K562 (cell line): Measurements from ENCODE around the gene KDM2A. TPM values are rescaled to one million over a fixed set of nuclear protein-coding genes. Genes with fewer than 3 reads are reported as not detected.
A peak's percentile ranks its signal among the peaks of the same experiment; 100 is the strongest.

Source experiments
- ATAC-seq: fragments of 200-7000 bp; cut with Tn5 transposase; 3 replicates; pipeline ENCODE4 v1.9.1; 2020; ENCODE audit warnings: moderate library complexity
- BruUV-seq: library from RNA; stranded (reverse); fragments of 400-500 nt; replicated peaks from 2 replicates; lab custom pipeline; 2021; lab: Mats Ljungman, UMichigan
- CTCF ChIA-PET: fragments of 300-600 bp; formaldehyde crosslinking; extraction: SDS; loops from one replicate; lab custom pipeline; 2021; ENCODE audit warnings: low intra/inter-chr PET ratio; lab: Yijun Ruan, JAX
- POLR2A ChIA-PET: fragments of 300-600, 350-650 bp; sonication (Branson Sonifier 250); formaldehyde crosslinking; extraction: SDS; loops from one replicate; lab custom pipeline; 2021; ENCODE audit warnings: antibody characterized with exemption, inconsistent platforms; lab: Yijun Ruan, JAX
- DNase-seq, 4 experiments: peaks; one replicate each; pipeline versions ENCODE4 v3.0.0 to v3.0.0-alpha.2; 2011 to 2018; ENCODE audit warnings: low spot score in 3 of 4, mixed read lengths in 3 of 4; ENCODE audit errors: extremely low read depth in 1 of 4
- FAIRE-seq: peaks from 2 replicates; lab custom pipeline; 2011; peaks lifted over from hg19 to GRCh38; lab: Jason Lieb, UNC
- H2AFZ ChIP-seq: 2 replicates; pipeline ENCODE4 v1.6.0; 2011; ENCODE audit warnings: low read depth, low read length, control low read depth, inconsistent platforms
- H3K27ac ChIP-seq: fragments of 200-600 bp; 3 replicates; pipeline ENCODE4 v1.8.0; 2011; ENCODE audit warnings: low read depth, mild to moderate bottlenecking, control low read depth, inconsistent platforms, low read length, moderate library complexity, mixed read lengths; ENCODE audit errors: extremely low read depth
- H3K27me3 ChIP-seq, 2 experiments: fragments of 300-600 bp in 1 of 2; 2 replicates in 1 of 2; 3 replicates in 1 of 2; pipeline versions ENCODE4 v1.6.0 to v1.8.0; 2011; ENCODE audit warnings: inconsistent platforms in 2 of 2, low read length in 2 of 2, mild to moderate bottlenecking in 1 of 2, mixed read lengths in 1 of 2, moderate library complexity in 1 of 2; ENCODE audit not compliant: control insufficient read depth in 2 of 2, insufficient read depth in 2 of 2
- H3K36me3 ChIP-seq: fragments of 300-600 bp; 3 replicates; pipeline ENCODE4 v1.8.0; 2011; ENCODE audit warnings: mild to moderate bottlenecking, low read length, inconsistent platforms; ENCODE audit not compliant: control insufficient read depth, insufficient read depth
- H3K4me1 ChIP-seq, 2 experiments: fragments of 200-600 bp in 1 of 2; replicated peaks in 1 of 2; 2 replicates in 1 of 2; 3 replicates in 1 of 2; pipeline versions ENCODE4 v1.5.1 to v1.8.0; 2011; ENCODE audit warnings: inconsistent platforms in 2 of 2, low read length in 2 of 2, mild to moderate bottlenecking in 1 of 2, mixed read lengths in 1 of 2, moderate library complexity in 1 of 2; ENCODE audit not compliant: control insufficient read depth in 2 of 2, insufficient read depth in 2 of 2
- H3K4me2 ChIP-seq: 2 replicates; pipeline ENCODE4 v1.6.1; 2011; ENCODE audit warnings: low read length, control low read depth, inconsistent platforms, mixed read lengths; ENCODE audit not compliant: insufficient read depth
- H3K4me3 ChIP-seq: fragments of 200-600 bp; sonication (generic), shearing (Covaris generic); 2 replicates; pipeline ENCODE4 v1.5.1; 2016; ENCODE audit warnings: control low read depth, inconsistent platforms
- H3K79me2 ChIP-seq: fragments of 200-600 bp; 3 replicates; pipeline ENCODE4 v1.8.0; 2011; ENCODE audit warnings: low read length, inconsistent platforms; ENCODE audit not compliant: control insufficient read depth, insufficient read depth
- H3K9ac ChIP-seq, 2 experiments: 2 replicates each; pipeline versions ENCODE4 v1.6.0 to v1.6.1; 2011; ENCODE audit warnings: low read depth in 2 of 2, low read length in 2 of 2, control low read depth in 1 of 2, inconsistent platforms in 1 of 2, mild to moderate bottlenecking in 1 of 2, mixed read lengths in 1 of 2; ENCODE audit not compliant: insufficient read depth in 1 of 2
- H3K9me1 ChIP-seq: one replicate; pipeline ENCODE4 v1.6.0; 2011; ENCODE audit warnings: inconsistent platforms, mild to moderate bottlenecking, low read length, moderate library complexity; ENCODE audit not compliant: control insufficient read depth, insufficient read depth
- H3K9me3 ChIP-seq: replicated peaks from 2 replicates; pipeline ENCODE4 v1.5.1; 2011; ENCODE audit warnings: low read depth, low read length, inconsistent platforms; ENCODE audit not compliant: control insufficient read depth, insufficient read depth
- H4K20me1 ChIP-seq: replicated peaks from 2 replicates; pipeline ENCODE4 v1.6.1; 2011; ENCODE audit warnings: low read length, inconsistent platforms, mixed read lengths; ENCODE audit not compliant: control insufficient read depth, insufficient read depth
- CBX8 ChIP-seq: fragments of 200-600 bp; sonication (generic); IDR thresholded peaks from 2 replicates; pipeline ENCODE4 v1.6.1; 2012; ENCODE audit warnings: borderline replicate concordance, mixed run types, low read depth, mild to moderate bottlenecking, moderate library complexity, mixed read lengths, low read length, control low read depth, inconsistent platforms; ENCODE audit not compliant: poor library complexity, severe bottlenecking; ENCODE audit errors: extremely low read depth
- RAD21 ChIP-seq, 2 experiments: fragments of 250-450 bp in 1 of 2; fragments of 450-650 bp in 1 of 2; sonication (Bioruptor Pico) in 1 of 2; formaldehyde crosslinking in 1 of 2; IDR thresholded peaks in 1 of 2; conservative IDR thresholded peaks in 1 of 2; 2 replicates each; pipeline versions ENCODE4 v1.4.0 to v1.8.0; 2020 to 2022; ENCODE audit warnings: mild to moderate bottlenecking in 2 of 2, moderate library complexity in 1 of 2
- RBM14 ChIP-seq: fragments of 200-400 bp; formaldehyde crosslinking; IDR thresholded peaks from 2 replicates; pipeline ENCODE4 v1.6.1; 2018; ENCODE audit warnings: low read depth, mild to moderate bottlenecking, low read length, moderate library complexity, borderline replicate concordance; ENCODE audit not compliant: insufficient read depth
- ZNF696 ChIP-seq: fragments of 250-450 bp; sonication (Bioruptor Pico); conservative IDR thresholded peaks from 2 replicates; pipeline ENCODE4 v1.4.0; 2020; ENCODE audit warnings: mild to moderate bottlenecking, moderate library complexity
- ZSCAN32 ChIP-seq: fragments of 450-650 bp; formaldehyde crosslinking; IDR thresholded peaks from 2 replicates; pipeline ENCODE4 v1.4.0; 2020; ENCODE audit warnings: mild to moderate bottlenecking, moderate library complexity
- WGBS: fragments of 100-300 bp; shearing (Covaris generic); methylation state at CpG from one replicate; pipeline ENCODE4 v1.1.6; 2016; ENCODE audit warnings: low coverage, mixed read lengths; ENCODE audit not compliant: insufficient coverage; ENCODE audit errors: missing lambda C conversion rate; 5-methylcytosine and 5-hydroxymethylcytosine counted together
- in situ Hi-C: fragments of 300-500 bp; cut with MboI; formaldehyde crosslinking; loops from 4 replicates; pipeline ENCODE4 v1.15.0; 2018; ENCODE audit warnings: inconsistent platforms, mixed read lengths
- intact Hi-C: fragments of 100-400 bp; cut with micrococcal nuclease; formaldehyde crosslinking; loops from 2 replicates; pipeline ENCODE4 v1.14.2; 2022
- polyA plus RNA-seq, 8 experiments: library from polyadenylated mRNA; depleted of rRNA in 4 of 8; stranded (reverse) in 5 of 8; unstranded in 3 of 8; fragments of >200 nt; fragmentation: Nextera tagmentation in 2 of 8; fragmentation: Illumina TruSeq in 1 of 8; extraction: Ambion mirVana in 2 of 8; extraction: Trizol in 1 of 8; gene quantifications; 2 replicates each; pipeline versions ENCODE4 v1.2.1 to v1.2.3, GENCODE V29; 2011 to 2014; ENCODE audit warnings: inconsistent platforms in 1 of 8, missing spikeins in 1 of 8
- total RNA-seq, 7 experiments: library from RNA; depleted of rRNA in 6 of 7; stranded (reverse); fragments of >200 nt in 6 of 7; fragmentation: Illumina TruSeq in 2 of 7; extraction: Trizol in 2 of 7; gene quantifications; 2 replicates each; pipeline versions ENCODE4 v1.2.1 to v1.2.3, GENCODE V29; 2011 to 2021; ENCODE audit warnings: low replicate concordance in 1 of 7
- TF ChIP-seq, protein P1 (sequence below): fragments of 250-450 bp; sonication (Bioruptor Pico); IDR thresholded peaks from 2 replicates; pipeline ENCODE4 v1.5.0; 2020; ENCODE audit warnings: mild to moderate bottlenecking, borderline replicate concordance
- TF ChIP-seq, protein P2 (sequence below): fragments of 450-650 bp; IDR thresholded peaks from 2 replicates; pipeline ENCODE4 v1.6.1; 2017; ENCODE audit warnings: mild to moderate bottlenecking, moderate library complexity

The KDM2A gene
- total and polyA plus RNA-seq, 9 of the 15 experiments (the other 6 are each of a cell fraction or from before 2014, with no cell fraction given) = 5.0 to 39.3 (median 21.3) TPM

DNA sequence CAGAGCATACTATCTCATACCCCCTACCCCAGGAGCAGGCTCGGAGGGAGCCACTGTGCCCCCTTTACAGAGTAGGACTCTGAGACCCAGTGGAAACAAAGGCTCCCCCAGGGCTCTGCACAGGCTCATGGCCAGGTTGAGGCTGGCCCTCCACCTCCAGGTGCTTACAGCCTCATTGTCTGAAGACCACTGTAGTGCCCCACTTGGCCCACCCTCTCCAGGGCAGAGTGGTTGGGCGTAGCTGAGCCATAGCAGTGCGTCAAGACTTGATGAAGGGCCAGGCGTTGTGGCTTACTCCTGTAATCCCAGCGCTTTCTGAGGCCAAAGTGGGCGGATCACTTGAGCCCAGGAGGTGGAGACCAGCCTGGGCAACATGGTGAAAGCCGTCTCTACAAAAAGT, 171.7 kb downstream of the KDM2A start:
- CTCF ChIA-PET = interaction anchor here (1.8 kb wide), 1 partner anchor 27 kb away, joined by 9 read pairs; no protein-coding TSS in a partner anchor
- BruUV-seq = no TSS peak
- Histone ChIP-seq H3K4me3 (no peak overlapping the region), H3K79me2 (peaks cover 15% of the 10 kb centered on the region), H3K27ac (no peak overlapping the region), H3K4me1 (peaks cover 15 to 51% of the 10 kb centered on the region in 2 experiments), H2AFZ (no peak overlapping the region), H3K4me2 (no peak overlapping the region), H3K36me3 (peaks cover 63% of the 10 kb centered on the region; the same call in 2 of the 3 replicates), H3K9ac (peak overlapping the region in 1 of 2 experiments; percentile 96; a peak in 1 of 4 replicates), H3K9me1 (no peaks in the 10 kb centered on the region), H3K9me3 (peaks cover 5% of the 10 kb centered on the region; the same call in 1 of the 2 replicates), H3K27me3 (no peaks in the 10 kb centered on the region), H4K20me1 (no peaks in the 10 kb centered on the region)
- intact Hi-C loops (no loop called here), in situ Hi-C loops (no loop called here)
- FAIRE-seq (no peak), DNase-seq (no peak), ATAC-seq (no peak)
- 86% methylated on average over 7 of the region's 7 CpGs for WGBS
- TF ChIP-seq, protein P1, sequence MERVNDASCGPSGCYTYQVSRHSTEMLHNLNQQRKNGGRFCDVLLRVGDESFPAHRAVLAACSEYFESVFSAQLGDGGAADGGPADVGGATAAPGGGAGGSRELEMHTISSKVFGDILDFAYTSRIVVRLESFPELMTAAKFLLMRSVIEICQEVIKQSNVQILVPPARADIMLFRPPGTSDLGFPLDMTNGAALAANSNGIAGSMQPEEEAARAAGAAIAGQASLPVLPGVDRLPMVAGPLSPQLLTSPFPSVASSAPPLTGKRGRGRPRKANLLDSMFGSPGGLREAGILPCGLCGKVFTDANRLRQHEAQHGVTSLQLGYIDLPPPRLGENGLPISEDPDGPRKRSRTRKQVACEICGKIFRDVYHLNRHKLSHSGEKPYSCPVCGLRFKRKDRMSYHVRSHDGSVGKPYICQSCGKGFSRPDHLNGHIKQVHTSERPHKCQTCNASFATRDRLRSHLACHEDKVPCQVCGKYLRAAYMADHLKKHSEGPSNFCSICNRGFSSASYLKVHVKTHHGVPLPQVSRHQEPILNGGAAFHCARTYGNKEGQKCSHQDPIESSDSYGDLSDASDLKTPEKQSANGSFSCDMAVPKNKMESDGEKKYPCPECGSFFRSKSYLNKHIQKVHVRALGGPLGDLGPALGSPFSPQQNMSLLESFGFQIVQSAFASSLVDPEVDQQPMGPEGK (CRISPR knock-in tag) = no peak
- TF ChIP-seq, protein P2, sequence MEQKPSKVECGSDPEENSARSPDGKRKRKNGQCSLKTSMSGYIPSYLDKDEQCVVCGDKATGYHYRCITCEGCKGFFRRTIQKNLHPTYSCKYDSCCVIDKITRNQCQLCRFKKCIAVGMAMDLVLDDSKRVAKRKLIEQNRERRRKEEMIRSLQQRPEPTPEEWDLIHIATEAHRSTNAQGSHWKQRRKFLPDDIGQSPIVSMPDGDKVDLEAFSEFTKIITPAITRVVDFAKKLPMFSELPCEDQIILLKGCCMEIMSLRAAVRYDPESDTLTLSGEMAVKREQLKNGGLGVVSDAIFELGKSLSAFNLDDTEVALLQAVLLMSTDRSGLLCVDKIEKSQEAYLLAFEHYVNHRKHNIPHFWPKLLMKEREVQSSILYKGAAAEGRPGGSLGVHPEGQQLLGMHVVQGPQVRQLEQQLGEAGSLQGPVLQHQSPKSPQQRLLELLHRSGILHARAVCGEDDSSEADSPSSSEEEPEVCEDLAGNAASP = no peak
- no peak for TF ChIP-seq RBM14
- no peak for TF ChIP-seq ZNF696 (CRISPR knock-in tag)
- TF ChIP-seq CBX8 = no peak
- no peak for TF ChIP-seq RAD21 (CRISPR knock-in tag; conservative IDR thresholded peaks at IDR 0.05 in 1 of 2, IDR thresholded peaks at IDR 0.05 in 1 of 2)
- TF ChIP-seq ZSCAN32 = no peak
- POLR2A ChIA-PET = interaction anchor here (1.2 kb wide), 1 partner anchor 14 kb away, joined by 3 read pairs; no protein-coding TSS in a partner anchor
